PFSK-1 (cell line): ENCODE measurements around the gene IQGAP2.

Source experiments
- POLR2AphosphoS5 ChIP-seq: IDR thresholded peaks from 2 replicates; pipeline ENCODE4 v1.6.1; 2012; ENCODE audit warnings: low read depth, mild to moderate bottlenecking, control low read depth, low read length, moderate library complexity
- REST ChIP-seq, 2 experiments: IDR thresholded peaks; 2 replicates each; pipeline versions ENCODE4 v1.6.1 to v1.8.0; 2011 to 2012; ENCODE audit warnings: low read depth in 2 of 2, low read length in 2 of 2, control low read depth in 1 of 2, inconsistent platforms in 1 of 2, mild to moderate bottlenecking in 1 of 2, moderate library complexity in 1 of 2; ENCODE audit not compliant: insufficient read depth in 1 of 2
- SIN3A ChIP-seq: IDR thresholded peaks from 2 replicates; pipeline ENCODE4 v1.6.1; 2012; ENCODE audit warnings: mild to moderate bottlenecking, low read length, moderate library complexity, borderline replicate concordance; ENCODE audit not compliant: insufficient read depth
- TAF1 ChIP-seq: IDR thresholded peaks from 2 replicates; pipeline ENCODE4 v1.6.1; 2012; ENCODE audit warnings: low read length, control low read depth, borderline replicate concordance; ENCODE audit not compliant: insufficient read depth

GRCh38 chr5:76376148-76376865 lies 26.8 kb upstream of the IQGAP2 start:
- no peak for TF ChIP-seq TAF1
- TF ChIP-seq REST (IDR thresholded peaks at IDR 0.05; ENCODE audit: insufficient read depth in 1 of 2, low read depth in 2 of 2, low read length in 2 of 2) = no peak
- no peak for TF ChIP-seq POLR2AphosphoS5
- TF ChIP-seq SIN3A = no peak
